ENCODE results near the gene PPARA.

The PPARA gene

DNA sequence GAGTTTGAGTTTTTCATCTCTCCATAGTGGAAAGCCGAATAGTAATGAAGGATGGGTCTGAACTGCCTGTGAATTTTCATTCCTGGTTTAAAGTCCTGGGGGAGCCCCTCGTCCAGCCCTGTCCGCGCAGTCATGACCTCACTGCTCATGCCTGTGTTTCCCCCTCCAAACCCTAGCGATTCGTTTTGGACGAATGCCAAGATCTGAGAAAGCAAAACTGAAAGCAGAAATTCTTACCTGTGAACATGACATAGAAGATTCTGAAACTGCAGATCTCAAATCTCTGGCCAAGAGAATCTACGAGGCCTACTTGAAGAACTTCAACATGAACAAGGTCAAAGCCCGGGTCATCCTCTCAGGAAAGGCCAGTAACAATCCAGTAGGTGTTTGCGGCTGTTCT, 69.3 kb downstream of the PPARA start:
- DNase-seq (ENCODE audit: extremely low read depth, low read depth), result no peak

DNA sequence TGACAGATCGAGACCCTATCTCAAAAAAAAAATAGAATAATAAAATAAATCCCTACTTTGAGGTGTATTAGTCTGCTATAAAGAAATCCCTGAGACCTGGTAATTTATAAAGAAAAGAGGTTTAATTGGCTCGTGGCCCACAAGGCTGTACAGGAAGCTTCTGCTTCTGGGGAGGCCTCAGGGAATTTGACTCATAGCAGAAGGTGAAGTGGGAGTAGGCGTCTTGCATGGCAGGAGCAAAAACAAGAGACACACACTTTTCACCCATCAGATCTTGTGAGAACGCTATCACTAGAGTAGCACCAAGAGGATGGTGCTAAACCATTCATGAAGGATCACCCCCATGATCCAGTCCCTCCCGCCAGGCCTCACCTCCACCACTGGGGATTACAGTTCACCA, 70.6 kb downstream of the PPARA start:
- no peak for TF ChIP-seq CTCF (IDR thresholded peaks at IDR 0.05; ENCODE audit: low read depth, low read length)
- DNase-seq (ENCODE audit: extremely low read depth, low read depth), result no peak

More for the DNA sequence above, 69.3 kb downstream of the PPARA start:
- TF ChIP-seq CTCF (IDR thresholded peaks at IDR 0.05; ENCODE audit: low read depth, low read length), result no peak

- no peak for TF ChIP-seq CTCF (IDR thresholded peaks at IDR 0.05; ENCODE audit: low read depth, low read length)
- DNase-seq (ENCODE audit: extremely low read depth, low read depth), result no peak
These were observed 73.9 kb downstream of the PPARA start for GRCh38 chr22:46224044-46224897.

DNA sequence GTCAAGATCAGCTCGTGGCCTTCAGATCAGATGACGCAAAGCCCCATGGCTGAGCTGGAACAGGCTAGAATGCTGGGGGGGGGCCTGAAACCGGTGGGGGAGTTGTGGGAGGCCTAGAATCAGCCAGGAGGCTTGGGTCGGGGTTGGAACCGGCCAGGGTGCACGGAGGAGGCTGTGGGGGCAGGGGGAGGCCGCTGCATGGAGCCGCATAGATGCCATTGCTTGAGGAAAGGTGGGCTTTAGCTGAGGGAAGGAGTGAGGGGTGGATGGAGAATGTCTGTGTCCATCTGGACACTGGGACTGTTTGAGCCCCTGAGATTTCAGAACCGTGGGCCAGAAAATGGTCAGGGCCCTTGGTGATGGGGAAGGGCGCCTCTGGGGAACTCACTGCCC, 74.6 kb downstream of the PPARA start:
- DNase-seq (ENCODE audit: extremely low read depth, low read depth), result no peak
- TF ChIP-seq CTCF (IDR thresholded peaks at IDR 0.05; ENCODE audit: low read depth, low read length), result no peak

DNA sequence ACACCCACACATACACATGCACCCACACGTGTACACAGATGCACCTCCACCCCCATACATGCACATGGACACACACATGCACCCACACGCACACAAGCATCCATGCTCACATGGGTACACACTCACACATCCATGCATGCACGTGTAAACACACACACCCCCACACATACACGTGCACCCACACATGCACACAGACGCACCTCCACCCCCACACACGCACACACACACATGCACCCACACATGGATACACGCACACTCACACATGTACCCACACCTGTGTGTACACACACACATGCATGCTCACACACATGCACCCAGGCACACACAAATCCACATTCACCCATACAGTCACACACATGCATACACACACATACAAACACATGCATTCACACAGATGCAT, 75.3 kb downstream of the PPARA start:
- TF ChIP-seq CTCF (IDR thresholded peaks at IDR 0.05; ENCODE audit: low read depth, low read length), result no peak
- no peak for DNase-seq (ENCODE audit: extremely low read depth, low read depth)

DNA sequence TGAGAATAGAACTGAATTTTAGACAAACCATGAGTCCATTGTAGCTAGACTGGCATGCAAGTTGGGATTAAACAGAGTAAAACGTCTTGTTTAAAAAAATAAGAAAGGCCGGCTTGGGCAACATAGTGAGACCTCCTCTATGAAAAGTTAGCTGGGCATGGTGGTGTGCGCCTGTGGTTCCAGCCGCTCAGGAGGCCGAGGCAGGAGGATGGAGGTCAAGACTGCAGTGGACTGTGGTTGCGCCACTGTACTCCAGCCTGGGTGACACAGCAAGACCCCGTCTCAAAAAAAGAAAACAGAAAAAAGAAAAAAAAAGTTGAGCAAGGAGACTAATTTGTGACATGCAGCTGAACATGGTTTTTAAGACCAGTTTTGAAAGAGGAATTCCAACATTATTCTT, 76.3 kb downstream of the PPARA start:
- no peak for TF ChIP-seq CTCF (IDR thresholded peaks at IDR 0.05; ENCODE audit: low read depth, low read length)
- no peak for DNase-seq (ENCODE audit: extremely low read depth, low read depth)

GRCh38 chr22:46229701-46230100, 79.4 kb downstream of the PPARA start:
- no peak for DNase-seq (ENCODE audit: extremely low read depth, low read depth)
- no peak for TF ChIP-seq CTCF (IDR thresholded peaks at IDR 0.05; ENCODE audit: low read depth, low read length)

Data from AG09319 (cell line).